ENCODE data around the gene LYSMD4.
"Not testable (repeated sequence)": the region's sequence is repeated elsewhere in the genome, so short reads cannot be mapped to it uniquely, and the experiment has no call there.

LYSMD4 gene

DNA sequence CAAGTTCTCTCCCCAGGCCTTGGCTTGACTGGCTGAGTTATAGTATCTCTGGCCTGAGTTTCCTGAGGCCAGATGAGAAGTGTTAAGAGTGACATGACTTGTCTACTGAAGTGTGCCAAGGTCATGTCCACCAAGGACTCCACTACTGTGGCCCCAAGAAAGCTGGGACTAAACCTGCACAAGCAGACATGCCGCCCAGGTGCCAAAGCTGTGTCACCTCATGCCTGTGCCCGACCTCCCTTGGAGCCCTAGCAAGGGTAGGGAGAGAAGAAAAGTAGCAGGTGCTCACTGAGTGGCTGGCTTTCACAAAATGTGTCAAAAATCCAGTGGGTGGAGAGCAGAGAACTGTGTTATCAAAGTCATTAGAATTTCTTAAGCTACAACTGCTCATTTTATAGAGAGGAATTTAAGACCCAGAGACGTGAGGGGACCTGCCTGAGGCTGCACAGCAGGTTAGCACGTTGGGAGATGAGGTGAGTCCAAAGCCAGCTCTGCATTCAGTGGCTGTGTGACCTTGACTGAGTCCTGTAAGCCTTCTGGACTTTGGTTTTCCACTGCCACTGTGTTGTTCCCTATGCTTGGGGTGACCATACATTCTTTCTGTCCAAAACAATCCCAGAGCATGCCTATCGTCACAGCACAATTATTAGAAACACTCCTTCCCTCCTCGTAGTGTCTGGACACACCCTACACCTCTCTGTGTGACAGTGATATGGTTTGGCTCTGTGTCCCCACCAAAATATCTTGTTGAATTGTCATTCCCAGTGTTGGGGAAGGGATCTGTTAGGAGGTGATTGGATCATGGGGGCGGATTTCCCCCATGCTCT is 5.0 kb upstream of the LYSMD4 start:
- DNase-seq (ENCODE audit: extremely low read depth, low read depth), result no peak
- TF ChIP-seq, protein P1, sequence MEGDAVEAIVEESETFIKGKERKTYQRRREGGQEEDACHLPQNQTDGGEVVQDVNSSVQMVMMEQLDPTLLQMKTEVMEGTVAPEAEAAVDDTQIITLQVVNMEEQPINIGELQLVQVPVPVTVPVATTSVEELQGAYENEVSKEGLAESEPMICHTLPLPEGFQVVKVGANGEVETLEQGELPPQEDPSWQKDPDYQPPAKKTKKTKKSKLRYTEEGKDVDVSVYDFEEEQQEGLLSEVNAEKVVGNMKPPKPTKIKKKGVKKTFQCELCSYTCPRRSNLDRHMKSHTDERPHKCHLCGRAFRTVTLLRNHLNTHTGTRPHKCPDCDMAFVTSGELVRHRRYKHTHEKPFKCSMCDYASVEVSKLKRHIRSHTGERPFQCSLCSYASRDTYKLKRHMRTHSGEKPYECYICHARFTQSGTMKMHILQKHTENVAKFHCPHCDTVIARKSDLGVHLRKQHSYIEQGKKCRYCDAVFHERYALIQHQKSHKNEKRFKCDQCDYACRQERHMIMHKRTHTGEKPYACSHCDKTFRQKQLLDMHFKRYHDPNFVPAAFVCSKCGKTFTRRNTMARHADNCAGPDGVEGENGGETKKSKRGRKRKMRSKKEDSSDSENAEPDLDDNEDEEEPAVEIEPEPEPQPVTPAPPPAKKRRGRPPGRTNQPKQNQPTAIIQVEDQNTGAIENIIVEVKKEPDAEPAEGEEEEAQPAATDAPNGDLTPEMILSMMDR (IDR thresholded peaks at IDR 0.05; ENCODE audit: low read depth, low read length, missing control alignments), result no peak
- no peak overlapping the region for H3K4me3 ChIP-seq (replicated peaks; ENCODE audit: low read depth, low read length)

DNA sequence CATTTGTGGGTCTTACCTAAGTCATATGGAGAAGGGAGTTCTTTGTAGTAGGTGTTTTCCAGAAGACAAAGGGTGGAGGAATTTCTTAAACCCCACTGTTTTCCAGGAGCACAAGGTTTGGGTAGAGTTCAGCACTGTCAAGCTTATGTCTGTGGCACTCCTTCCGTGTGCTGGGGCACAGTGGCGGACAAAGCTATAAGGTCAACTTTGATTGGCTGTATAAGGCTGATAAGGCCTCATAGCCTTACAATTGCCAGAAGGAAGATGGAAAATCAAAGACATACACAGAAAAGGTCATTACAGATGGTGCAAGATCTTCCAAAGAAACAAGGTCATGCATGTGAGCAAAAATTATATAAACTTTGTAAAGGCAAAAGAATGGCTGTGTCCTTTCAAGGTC is 3.5 kb upstream of the LYSMD4 start:
- no peak for DNase-seq (ENCODE audit: extremely low read depth, low read depth)
- TF ChIP-seq, protein P1 (IDR thresholded peaks at IDR 0.05; ENCODE audit: low read depth, low read length, missing control alignments), result no peak
- H3K4me3 ChIP-seq (replicated peaks; ENCODE audit: low read depth, low read length), result no peak overlapping the region

DNA sequence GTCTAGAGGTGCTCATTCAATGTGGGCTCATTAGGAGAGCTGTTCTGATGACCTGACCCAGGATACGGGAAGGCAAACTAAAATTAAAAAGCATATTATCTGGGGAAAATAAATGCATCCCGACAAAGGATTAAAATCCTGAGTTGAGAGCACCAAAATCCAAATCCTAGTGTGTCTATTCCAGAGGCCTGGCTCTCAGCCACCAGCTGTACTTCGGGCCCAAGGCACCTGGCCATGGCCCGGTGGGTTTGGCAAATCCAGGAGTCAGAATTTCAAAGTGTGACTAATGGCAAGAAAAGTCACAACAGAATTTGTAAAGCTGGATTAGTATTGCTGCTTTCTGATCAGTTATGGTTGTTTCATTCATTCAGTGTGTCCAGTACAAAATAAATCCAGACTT is 2.6 kb upstream of the LYSMD4 start:
- H3K4me3 ChIP-seq (replicated peaks; ENCODE audit: low read depth, low read length), result no peak overlapping the region
- TF ChIP-seq, protein P1 (IDR thresholded peaks at IDR 0.05; ENCODE audit: low read depth, low read length, missing control alignments), result no peak
- DNase-seq (ENCODE audit: extremely low read depth, low read depth), result no peak

DNA sequence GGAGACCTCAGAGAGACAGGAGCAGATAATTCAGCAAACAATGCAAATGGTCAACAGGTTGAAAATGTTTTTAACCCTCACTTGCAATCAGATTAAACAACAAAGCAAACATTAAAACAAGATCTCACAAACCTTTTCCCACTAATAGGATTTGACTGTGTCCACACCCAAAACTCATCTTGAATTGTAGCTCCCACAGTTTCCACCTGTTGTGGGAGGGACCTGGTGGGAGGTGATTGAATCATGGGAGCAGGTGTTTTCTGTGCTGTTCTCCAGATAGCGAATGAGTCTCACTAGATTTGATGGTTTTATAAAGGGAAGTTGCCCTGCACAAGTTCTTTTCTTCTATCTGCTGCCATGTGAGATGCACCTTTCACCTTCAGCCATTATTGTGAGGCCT is 1.3 kb upstream of the LYSMD4 start:
- no peak for DNase-seq (ENCODE audit: extremely low read depth, low read depth)
- TF ChIP-seq, protein P1 (IDR thresholded peaks at IDR 0.05; ENCODE audit: low read depth, low read length, missing control alignments), result no peak
- no peak overlapping the region for H3K4me3 ChIP-seq (replicated peaks; ENCODE audit: low read depth, low read length)

DNA sequence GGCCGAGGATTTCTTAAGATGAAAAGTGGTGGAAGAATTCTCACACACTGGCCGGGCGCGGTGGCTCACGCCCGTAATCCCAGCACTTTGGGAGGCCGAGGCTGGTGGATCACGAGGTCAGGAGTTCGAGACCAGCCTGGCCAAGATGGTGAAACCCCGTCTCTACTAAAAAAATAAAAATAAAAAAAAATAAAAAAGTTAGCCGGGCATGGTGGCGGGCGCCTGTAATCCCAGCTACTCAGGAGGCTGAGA is 729 bp upstream of the LYSMD4 start:
- not testable (repeated sequence) for DNase-seq (ENCODE audit: extremely low read depth, low read depth); H3K4me3 ChIP-seq (replicated peaks; ENCODE audit: low read depth, low read length)

DNA sequence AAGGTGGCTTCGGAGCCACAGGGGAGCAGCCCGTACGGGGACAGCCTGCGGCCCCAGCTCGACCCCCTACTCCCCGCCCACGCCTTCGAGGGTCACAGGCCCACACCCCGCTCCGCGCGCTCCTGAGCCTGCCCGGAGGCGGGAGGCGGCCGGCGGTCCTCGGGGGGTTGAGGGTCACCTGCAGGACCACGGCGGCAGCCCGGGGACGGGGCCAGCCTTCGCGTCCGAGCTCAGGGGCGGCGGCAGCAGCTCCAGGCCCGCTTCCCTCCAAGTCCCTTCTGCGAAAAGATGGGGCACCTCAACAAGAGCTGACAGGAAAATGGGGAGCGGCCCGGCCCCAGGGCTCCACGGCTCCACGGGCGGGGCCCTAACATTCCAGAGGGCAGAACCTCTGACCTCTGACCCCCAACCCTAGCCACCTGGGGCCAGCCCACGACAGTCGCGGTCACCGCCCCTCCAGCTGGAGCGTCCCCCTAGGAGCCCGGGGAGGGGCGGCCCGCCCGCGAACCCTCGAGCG is 428 bp downstream of the LYSMD4 start:
- TF ChIP-seq, protein P1 (IDR thresholded peaks at IDR 0.05; ENCODE audit: low read depth, low read length, missing control alignments), result no peak
- no peak for DNase-seq (ENCODE audit: extremely low read depth, low read depth)
- peak overlapping the region; percentile 60 for H3K4me3 ChIP-seq (replicated peaks; ENCODE audit: low read depth, low read length)

DNA sequence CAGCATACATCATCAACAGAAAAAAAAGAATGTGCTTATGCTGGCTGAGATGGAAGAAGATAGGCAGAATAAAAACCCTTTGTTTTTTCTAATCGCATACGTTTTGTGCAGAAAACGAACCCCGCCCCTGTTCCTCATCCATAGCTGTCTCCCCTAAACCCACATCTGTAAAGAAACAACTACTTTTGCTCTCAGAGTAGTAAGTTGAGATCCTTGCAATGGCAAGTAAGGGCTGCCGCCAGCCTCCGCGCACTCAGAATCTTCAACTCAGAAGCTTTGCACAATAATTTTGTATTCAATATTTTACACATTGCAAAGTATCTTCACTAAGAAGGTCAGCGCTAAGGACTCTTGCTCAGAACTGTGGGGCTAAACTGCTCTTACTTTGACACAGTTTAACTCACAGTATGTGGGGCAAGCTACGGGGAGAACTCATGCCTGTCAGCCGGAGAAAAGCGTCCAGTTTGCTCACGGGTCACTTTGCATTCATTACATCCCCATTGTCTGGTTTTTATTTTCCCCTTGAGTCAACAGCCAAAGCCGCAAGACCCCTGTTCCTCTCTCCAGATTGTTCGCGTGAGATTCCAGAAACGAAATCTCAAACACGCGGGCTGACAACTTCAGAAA is 1.0 kb downstream of the LYSMD4 start:
- peak overlapping the region; percentile 60 for H3K4me3 ChIP-seq (replicated peaks; ENCODE audit: low read depth, low read length)
- DNase-seq (ENCODE audit: extremely low read depth, low read depth), result no peak
- TF ChIP-seq, protein P1 (IDR thresholded peaks at IDR 0.05; ENCODE audit: low read depth, low read length, missing control alignments), result no peak

All from HFF-Myc (cell line).